HG02588 (cell line): ENCODE results near the gene TSPAN11.
"Not testable (repeated sequence)": the region's sequence is repeated elsewhere in the genome, so short reads cannot be mapped to it uniquely, and the experiment has no call there.

Source experiments
- ATAC-seq: cut with Tn5 transposase; IDR thresholded peaks from one replicate; pipeline ENCODE4 v1.9.1; 2021; ENCODE audit warnings: mild to moderate bottlenecking, moderate library complexity; ENCODE audit not compliant: unreplicated experiment

Gene TSPAN11

DNA sequence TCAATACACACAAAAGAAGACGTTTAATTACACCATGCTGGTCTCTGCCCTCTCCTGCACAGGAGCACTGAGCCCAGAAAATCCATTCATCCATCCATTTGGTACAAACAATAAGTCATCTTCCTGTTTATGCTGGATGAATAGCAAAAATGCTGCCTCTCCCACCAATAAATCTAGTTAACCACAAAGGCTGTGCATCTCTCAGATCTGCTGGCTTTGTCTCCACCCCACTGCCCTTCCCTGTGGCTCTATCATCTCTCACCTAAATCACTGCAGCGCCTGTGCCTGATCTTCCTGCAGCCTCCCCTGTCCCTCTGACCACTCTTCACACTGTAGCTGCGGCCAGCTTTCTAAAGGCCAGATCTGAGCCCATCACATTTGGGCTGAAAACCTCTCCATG lies 74.2 kb downstream of the TSPAN11 start:
- ATAC-seq, result no peak

DNA sequence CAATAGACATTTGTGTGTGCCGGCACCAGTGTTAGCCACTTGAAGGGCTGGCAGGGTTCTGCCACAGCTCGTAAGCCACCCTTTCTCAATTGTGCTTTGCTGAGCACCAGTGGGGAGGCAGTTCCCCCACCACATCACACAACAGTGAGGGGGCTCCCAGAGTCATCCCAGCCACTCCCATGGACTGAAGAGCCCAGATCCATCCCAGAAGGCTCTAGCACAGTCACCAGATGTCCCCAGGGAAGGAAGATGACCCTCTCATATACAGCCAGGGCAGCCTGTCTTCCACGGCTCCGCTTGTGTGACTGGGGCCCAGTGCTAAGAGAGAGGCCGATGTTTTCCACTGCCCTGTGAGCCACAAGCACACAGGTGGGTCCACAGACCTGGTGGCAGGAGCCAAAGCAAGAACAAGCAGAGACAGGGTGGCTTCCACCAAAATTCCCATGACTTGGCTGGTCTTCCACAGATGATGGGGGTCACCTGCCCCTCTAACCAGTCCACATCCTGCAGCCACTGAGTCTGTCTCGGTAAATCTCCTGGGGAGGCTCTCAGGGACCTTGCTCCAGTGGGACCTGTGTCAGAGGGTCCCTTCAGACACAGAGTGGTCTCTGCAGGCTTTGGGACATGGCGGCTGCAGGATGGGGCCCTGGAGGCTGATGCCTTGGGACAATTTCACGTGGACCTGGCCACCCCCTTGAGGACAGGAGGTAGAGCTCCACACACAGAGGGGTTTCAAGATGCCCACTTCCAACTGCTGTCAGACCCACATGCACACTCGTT lies 75.2 kb downstream of the TSPAN11 start:
- no peak for ATAC-seq

DNA sequence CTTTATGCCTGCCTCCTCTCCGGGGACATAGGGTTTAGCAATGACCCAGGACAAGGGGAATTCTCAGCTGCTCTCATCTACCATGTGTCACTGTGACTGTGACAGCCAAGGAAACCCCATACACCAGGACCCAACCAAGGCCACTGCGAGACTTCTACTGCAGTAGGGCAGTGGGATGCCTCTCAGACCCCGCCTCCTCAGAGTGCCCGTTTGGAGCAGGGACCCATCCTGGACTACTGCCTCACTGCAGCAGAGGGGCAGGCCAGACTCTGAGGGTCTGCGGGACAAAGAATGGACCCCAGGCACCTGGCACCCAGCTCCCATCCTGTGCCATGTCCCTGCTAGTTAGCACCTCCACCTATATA lies 75.8 kb downstream of the TSPAN11 start:
- ATAC-seq, result no peak

DNA sequence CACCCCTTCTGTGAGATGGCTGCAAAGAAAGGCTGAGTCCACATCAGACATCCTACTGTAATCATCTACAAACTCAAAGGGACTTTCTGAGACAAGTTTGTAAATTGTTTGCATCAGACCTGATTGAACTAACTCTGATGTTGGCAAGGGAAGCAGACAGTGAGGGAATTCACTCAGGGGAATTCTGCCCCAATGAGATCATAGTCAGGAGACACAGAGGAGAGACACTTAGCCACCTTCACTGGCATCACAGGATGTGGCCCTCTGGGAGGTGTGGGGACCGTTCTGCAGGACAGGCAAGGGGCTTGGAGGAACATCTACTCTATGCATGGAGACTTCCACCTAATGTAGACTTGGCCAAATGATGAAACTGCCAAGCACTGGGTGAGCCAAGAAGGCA lies 76.5 kb downstream of the TSPAN11 start:
- peak; percentile 54 for ATAC-seq

DNA sequence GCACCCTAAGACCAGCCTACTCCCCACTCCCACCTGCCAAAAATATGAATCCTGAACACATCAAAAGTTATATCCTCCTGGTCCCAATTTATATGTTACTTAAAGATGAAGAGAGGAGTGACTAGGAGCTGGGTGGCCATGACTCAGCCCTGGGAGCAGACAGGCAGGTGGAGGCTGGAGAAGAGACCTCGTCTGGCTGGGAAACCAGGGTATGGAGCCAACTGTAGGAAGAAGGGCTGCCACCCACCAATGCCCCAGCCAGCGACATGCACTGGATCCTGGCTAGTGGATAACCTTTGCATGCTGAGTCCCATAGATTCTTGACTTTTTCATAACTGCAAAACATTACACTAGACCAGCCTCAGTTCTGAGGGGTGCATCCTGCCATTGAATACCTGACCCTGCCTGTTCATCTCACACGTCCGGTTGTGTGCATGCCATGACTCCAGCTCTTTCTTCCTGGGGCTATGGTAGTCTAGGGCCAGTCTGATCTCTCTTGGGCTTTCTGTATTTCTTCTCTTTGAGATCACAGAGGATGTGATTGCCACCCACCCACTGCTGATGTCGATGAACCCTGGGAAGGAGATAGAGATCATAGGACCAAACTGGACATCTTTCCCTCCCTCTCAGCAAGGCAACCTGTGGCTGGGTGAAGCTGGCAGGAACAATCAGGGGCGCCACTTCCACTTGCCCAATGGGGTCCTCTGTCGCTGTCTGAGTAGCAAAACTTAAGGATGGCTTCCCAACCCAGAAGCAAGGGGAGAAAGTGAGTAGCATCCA lies 77.5 kb downstream of the TSPAN11 start:
- ATAC-seq, result no peak

DNA sequence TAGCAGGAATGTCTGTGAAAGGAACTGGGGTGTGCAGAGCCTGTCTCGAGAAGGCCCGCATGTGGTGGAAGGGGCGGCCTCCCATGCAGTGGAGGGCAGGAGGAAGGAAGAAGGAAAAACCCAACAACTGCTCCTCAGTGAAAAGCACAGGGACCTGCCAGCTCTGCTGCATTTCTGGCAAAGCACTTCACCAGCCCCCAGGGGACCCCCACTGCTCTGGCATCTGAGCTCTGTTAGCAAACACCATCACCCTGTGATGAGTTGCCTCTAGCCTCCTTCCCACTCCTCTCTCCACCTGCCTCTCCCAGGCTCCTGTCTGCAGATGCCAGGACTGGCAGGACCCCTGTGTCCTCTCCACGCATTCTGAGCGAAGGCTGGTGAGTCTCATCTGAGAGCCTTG lies 78.1 kb downstream of the TSPAN11 start:
- no peak for ATAC-seq

DNA sequence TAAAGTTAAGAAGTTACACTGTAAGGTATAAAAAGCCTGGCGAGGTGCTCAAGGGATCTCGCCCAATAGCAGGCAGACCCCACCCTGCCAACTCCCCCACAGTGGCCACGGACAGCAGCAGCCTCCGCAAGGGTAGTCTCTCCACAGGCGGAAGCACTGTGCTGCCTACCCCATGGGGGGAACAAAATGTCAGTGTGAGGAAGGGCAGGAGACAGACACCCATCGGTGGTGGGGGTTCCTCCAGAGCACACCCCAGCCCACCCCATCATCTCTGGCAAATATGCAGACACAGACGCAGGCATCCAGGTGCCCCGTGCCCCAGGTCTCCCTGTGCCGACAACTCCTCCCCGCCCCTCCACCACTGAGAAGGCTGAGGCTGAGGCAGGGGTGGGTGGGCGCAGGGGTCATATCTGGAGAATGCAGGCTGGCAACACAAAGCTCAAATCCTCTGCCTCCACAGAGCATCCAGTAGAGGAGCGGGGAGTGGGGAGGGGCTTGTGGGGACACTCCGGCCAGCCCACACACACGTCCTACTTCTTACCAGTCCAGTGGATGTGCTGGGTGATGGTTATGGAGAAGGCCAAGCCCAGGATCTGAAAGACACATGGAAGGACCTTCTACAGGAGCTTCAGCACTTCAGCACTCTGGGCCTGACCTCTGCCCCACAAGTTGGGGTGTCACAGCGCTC lies 78.9 kb downstream of the TSPAN11 start:
- no peak for ATAC-seq

DNA sequence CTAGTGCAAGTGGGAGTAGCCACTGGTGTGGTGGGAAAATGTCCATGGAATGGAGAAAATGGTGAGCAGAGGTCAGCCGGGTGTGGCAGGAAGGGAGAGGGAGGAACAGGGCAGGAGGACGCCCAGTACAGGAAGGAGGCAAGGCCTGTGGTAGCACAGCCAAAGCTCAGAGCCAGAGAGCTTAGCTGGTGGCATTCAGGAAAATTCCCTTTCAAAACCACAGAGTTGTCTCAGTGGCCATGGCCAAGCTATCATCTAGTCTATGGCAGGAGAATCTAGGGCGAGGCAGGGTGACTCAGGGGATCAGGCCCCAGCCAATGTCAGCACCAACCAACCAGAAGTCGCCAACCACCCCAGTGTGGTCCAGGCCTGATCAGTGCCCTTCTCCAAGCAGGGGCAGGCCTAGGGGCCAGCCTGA lies 79.4 kb downstream of the TSPAN11 start:
- ATAC-seq, result no peak

DNA sequence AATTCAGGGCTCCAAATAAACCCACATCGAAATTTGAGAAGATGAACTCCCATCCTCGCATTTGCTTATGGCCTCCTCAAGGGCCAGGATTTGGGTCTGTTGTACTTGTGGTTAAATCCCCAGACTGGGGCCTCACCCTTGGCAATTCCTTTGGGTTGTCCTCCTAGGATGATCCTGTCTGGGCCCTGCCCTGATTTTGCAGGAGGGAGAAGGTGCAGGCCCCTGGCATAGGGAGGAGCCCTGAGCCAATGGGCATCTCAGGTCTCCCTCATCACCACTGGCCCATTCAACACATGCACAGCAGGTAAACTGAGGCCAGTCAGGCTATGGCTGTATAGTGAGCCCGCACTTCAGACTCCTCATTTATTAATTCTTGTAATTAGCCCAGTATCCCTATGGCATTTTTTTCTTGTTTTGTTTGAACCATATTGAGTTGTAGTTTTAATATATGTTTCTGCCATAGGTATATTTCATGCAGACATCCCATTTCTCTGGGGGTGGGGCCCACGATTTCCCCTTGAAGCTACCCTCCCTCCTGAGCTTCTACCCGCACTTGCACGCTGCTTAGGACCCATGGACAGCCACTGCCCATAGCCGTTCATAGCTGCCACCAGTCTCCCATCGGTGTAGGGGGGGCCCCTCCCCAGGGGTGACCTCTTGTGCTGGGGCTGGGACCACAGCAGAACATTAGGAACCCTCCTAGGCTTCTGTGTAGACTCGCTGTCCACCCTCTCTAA lies 80.0 kb downstream of the TSPAN11 start:
- no peak for ATAC-seq

DNA sequence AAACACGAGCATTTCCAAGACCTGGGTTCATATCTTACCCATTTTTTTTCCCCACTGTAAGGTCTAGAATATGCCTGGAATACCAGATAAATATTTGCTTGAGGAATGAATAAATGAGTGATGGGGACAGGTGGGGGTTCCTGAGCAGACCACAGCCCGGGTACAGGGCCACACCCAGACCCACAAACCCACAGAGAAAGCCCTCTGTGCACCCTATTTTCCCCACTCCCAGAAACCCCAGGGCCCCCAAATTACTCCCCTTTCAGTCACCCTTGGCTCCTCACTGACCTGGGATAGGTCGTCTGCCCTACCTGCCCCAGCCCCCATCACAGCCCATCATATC lies 80.6 kb downstream of the TSPAN11 start:
- no peak for ATAC-seq

DNA sequence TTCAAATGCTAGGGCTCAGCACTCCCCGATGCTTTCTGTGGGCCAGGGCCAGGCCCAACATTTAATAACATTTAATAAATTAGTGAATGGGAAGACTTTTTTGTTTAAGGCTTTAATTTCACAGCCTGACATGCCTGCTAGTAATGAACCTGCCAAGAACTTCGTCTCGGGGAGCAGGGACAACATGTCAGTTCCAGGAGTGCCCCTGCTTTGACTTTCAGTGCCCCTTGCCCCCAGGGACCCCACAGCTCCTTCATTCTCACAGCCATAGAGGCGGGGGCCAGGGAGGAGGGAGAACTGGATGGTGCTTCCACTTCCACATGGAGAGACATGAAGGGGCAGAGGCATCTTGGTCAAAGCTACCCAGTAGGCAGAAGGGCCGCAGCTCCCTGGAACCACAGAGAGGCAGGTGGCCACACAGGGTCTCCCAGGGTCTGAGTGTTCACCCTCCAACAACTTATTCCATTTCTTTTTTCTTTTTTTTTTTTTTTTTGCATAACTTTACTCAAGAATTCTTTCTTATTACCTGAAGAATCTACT lies 81.2 kb downstream of the TSPAN11 start:
- ATAC-seq, result no peak

DNA sequence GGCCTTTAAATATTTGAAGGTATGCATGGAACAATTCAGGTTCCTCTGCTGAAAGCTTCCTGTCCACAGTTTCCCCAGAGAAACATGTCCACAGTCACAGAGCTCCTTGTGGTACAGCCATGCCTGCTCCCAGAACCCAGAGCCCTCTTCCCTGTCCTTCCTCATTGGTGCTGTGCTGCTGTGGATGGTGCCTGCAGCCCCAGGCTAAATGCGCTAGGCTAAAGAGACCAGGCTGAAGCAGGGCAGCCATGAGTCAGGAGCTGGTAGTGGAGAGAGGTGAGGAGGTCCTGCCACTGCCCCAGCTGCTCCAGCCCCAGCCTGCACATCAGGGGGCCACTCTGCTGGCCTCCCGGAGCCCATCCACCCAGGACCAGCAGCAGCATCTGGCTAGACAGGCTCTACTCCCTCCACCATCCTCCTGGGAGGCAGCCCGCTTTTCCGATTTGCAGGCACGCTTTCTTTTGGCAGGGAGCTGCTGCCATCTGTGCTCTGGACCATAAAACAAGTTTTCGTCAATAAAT lies 81.8 kb downstream of the TSPAN11 start:
- no peak for ATAC-seq

DNA sequence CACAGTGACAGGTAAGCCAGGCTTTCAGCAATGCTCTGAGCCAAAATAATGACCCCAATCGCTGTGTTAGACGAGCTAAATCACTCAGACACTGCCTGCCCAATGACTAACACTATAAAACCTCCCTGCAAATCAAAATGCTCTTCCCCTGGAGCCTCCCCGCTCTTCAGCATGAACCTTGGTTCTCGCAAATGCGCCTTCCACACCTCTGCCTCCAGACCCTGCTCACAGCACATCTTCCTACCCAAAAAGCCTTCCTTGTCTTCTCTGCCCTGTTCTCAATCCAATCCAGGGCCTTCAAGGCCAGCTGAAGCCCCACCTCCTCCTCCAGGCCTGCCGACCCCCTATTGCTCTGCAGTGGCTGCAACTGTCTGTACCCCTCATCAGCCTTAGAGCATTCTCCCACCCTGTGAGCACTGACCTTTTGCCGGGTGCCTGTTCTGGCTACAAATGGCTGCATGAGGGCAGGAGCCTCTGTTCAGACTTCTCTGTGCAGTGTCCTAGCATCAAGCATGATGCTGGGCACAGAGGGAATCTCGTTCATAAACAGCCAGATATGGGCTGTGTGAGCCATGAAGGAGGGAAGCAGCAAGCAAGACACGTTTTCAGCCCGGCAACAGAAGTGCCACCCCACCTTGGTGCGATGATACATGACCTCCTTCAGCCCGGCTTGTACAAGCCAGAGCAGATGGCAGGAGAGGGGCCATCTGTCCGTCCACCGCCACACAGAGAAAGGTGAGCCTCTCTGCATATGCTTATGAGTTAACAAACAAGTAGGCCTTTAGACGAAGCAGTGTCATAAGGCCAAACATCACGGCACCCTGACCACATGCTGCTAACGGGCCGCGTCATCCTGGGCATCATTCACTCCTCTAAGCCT lies 82.7 kb downstream of the TSPAN11 start:
- ATAC-seq, result no peak

DNA sequence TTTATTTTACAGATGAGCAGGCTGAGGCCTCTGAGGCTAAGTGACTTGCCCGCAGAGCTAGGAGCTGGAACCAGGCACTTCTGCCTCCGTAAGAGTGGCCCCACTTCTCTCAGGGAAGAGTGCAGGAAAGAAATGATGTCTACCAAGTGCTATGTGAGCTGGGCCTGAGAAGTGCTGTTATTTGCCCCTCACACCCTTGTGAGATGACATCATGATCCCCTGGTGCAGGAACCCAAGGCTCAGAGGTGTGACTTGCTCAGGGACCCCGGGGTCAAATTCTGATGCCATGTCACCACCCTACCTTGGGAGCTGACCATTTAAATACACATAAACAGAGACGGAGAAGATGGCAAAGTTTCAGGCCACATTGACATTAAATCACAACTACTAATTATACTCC lies 83.4 kb downstream of the TSPAN11 start:
- no peak for ATAC-seq

DNA sequence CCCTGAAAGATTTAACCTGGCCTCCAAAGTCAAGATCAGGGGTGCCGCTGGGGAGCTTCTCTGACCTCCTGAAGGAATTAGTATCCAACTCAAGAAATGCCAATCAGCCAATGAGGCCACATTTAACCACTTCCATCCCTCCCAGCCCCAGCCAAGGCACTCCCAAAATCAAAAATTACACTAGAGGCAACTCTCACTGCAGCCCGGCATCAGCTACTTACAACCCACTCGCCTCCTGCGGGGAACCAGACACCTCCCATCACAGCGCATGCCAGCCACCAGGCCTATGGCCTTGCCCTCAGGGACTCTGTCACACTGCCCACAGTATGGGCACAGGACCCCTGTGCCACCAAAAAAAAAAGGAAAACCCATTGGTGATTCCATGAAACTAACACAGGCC lies 84.8 kb downstream of the TSPAN11 start:
- no peak for ATAC-seq

DNA sequence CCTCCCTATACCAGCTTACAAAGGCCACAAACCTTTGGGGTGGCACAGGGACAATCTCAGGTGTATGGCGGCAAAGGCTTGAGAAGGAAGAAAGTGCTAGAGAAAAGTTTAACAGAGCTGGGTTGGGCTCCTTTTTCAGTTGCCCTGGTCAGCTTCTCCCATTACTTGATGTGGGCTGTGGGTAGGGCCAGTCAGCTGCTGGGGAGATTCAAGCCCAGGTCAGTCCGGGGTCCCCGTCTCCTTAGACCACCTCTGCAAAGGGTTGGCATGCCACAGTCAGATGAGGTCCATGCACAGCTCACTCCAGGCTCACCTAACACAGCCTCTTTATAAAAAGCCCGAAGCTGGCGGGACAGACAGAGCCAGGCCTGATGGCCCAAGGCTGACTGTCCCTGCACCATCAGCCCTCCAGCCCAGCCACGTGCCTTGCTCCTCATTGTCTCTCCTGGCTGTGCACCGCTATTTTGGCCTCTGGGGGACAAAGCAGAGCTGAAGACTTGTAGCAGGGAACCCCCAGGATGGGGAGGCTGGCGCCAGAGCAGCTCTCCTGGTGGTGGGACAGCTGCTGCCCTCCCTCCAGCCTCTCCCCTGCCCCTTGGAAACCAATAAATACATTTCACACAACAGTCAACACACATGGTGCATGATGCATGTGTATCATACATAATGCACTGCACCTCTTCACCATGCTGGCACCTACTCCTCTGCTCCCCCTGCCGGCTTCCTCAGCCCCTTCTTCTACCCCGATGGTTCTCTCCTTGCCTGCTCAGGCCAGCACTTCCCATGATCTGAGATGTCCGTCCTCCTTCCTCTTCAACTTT lies 85.4 kb downstream of the TSPAN11 start:
- no peak for ATAC-seq

DNA sequence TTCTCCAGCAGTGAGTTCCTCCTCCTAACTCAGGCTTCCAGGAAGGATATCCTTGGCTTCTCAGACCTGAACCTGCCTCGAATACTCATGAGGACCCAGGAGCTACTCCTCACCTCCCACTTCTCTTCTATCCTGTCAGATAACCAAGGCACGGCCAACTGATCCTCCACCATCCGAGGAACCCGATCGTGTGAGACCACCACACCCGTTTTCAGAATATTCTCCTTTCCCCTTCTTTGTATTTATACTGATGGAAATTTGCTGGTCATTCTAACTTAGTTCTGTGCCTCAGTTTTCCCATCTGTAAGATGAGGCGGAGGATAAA lies 86.0 kb downstream of the TSPAN11 start:
- ATAC-seq, result not testable (repeated sequence)

DNA sequence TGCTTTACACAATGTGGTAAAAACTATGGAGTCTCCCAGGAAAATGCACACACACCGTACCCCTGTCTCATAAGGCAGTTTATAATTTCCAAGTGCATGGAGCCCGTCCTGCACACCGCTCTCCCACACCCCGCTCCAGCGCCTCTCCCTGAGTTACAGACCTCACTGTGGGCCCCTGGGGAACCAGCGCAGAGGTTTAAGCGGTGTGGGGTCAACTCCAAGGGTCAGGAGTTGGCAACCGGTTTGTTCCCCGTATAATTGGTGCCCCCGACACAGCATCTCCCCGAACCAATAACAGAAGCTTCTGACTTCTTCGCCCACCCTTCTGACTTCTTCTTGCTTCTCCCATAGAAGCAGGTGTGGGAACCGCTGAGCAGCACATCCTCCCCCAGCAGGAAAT lies 88.7 kb downstream of the TSPAN11 start:
- ATAC-seq, result no peak

DNA sequence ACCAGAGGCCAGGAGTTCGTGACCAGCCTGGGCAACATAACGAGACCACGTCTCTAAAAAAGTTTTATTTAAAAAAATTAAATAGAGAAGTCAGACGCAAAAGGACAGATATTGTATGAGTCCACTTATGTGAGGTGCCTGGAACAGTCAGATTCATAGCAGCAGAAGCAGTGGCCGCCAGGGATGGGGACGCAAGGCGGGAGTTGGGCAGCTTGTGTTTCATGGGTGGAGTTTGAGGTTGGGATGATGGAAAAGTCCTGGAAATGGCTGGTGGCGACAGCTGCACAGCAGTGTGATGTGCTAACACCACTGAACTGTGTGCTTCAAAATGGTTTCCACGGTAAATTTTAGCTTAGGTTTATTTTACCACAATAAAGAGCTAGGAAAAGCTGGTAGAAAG lies 89.5 kb downstream of the TSPAN11 start:
- ATAC-seq, result no peak
